ENCODE measurements around the gene VRK3. TPM values are rescaled to one million over a fixed set of nuclear protein-coding genes. Genes with fewer than 3 reads are reported as not detected.
A peak's percentile ranks its signal among the peaks of the same experiment; 100 is the strongest.
"Not testable (repeated sequence)": the region's sequence is repeated elsewhere in the genome, so short reads cannot be mapped to it uniquely, and the experiment has no call there.

Gene VRK3, protein sequence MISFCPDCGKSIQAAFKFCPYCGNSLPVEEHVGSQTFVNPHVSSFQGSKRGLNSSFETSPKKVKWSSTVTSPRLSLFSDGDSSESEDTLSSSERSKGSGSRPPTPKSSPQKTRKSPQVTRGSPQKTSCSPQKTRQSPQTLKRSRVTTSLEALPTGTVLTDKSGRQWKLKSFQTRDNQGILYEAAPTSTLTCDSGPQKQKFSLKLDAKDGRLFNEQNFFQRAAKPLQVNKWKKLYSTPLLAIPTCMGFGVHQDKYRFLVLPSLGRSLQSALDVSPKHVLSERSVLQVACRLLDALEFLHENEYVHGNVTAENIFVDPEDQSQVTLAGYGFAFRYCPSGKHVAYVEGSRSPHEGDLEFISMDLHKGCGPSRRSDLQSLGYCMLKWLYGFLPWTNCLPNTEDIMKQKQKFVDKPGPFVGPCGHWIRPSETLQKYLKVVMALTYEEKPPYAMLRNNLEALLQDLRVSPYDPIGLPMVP
- 23.7 TPM for total RNA-seq

DNA sequence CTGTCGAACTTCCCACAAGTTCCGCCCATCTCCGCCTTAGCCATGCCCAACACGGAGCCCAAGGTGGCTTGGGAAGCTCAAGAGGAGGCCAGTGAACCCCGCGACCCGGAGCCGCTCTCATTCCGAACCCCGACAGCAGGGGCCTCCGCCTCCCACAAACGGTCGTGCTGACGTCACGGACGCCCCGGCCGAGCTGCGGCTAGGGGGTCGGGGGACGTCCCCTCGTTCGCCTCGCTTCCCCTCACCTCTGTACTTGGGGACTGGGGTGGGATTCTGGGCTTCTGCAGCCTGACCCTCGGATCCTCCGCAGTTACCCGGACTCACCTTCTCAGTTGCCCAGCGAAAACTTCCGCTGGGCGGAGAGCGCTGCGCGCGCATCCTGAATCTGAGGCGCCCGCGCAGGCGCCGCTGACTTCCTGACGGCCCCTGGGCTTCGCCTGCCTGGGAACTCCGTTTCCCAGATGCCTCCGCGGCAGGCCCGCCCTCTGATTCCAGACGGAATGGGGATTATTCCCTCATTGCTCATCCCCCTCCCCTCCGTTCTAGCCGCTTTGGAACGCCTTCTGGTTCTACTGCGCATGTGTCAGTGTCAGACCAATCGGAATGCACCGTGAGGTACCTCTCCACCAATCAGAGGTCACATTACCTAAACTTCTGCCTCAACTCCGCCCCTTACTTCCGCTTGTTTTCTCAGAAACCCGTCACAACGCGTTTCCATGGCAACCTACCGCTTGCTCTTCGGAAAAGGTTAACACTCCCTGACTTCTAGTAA is at the start of gene VRK3:
Gene VRK3 (minus strand): TSS at position 351 of the 772 bp plus-strand sequence. CDS start 9,210 bp downstream, outside the sequence.
- peaks cover 34% of the 10 kb centered on the region for H3K4me1 ChIP-seq (ENCODE audit: insufficient read depth, low read length)
- peak within 1 kb of the TSS; percentile 95 for H3K4me3 ChIP-seq (ENCODE audit: low read length)
- no peaks in the 10 kb centered on the region for H3K9me3 ChIP-seq (ENCODE audit: low read depth, low read length)
- no peaks in the 10 kb centered on the region for H3K27me3 ChIP-seq (ENCODE audit: insufficient read depth, low read length)

DNA sequence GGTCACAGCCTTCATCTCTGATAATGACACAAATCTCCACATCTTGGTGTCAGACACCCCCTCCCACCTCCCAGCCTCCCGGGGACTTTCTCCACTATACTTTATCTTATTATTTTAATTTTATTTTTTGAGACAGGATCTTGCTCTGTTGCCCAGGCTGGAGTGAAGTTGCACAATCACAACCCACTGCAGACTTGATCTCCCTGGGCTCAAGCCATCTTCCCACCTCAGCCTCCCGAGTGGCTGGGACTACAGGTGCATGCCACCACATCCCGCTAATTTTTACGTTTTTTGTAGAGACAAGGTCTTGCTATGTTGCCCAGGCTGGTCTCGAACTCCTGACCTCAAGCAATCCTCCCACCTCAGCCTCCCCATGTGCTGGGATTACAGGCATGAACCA is 43.2 kb upstream of the VRK3 start:
- not testable (repeated sequence) for H3K9me3 ChIP-seq (ENCODE audit: low read depth, low read length); H3K4me1 ChIP-seq (ENCODE audit: insufficient read depth, low read length); H3K27me3 ChIP-seq (ENCODE audit: insufficient read depth, low read length); H3K4me3 ChIP-seq (ENCODE audit: low read length)

DNA sequence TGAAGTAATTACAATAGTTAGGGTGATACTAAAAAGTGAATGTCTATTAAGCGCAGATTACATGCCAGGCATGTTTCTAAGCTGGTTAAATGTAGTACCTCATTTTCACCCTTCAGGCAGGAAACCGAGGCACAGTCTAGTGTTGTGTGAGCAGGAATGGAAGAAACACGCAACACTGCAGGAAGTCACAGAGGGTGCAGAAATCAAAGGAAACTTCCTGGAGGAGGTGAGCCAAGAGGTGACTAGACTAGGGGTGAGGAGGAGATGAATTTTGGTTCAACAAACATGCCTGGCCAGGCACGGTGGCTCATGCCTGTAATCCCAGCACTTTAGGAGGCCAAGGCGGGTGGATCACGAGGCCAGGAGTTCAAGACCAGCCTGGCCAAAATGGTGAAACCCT is 42.4 kb upstream of the VRK3 start:
- Histone ChIP-seq H3K4me3 (ENCODE audit: low read length) (no peak overlapping the region), H3K4me1 (ENCODE audit: insufficient read depth, low read length) (no peaks in the 10 kb centered on the region), H3K9me3 (ENCODE audit: low read depth, low read length) (no peaks in the 10 kb centered on the region), H3K27me3 (ENCODE audit: insufficient read depth, low read length) (no peaks in the 10 kb centered on the region)

DNA sequence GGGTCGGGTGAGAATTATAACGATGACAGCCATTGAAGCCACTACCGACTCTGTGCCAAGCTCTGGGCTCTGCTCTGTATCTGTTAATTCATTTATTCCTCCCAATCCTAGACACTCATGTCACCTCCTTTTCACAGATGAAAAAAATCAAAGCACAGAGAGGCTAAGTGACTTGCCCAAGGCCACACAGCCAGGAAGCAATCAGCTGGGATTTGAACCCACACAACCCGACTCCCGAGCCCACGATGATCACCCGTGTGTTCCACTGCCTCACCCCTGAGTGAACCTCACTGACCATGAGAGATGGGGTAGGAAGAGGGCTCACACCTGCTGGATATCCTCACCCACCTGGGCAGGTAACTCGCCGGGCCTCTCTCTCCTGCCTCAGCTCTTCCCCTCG is 40.8 kb upstream of the VRK3 start:
- H3K4me1 ChIP-seq (ENCODE audit: insufficient read depth, low read length): no peaks in the 10 kb centered on the region
- no peak overlapping the region for H3K4me3 ChIP-seq (ENCODE audit: low read length)
- no peaks in the 10 kb centered on the region for H3K9me3 ChIP-seq (ENCODE audit: low read depth, low read length)
- no peaks in the 10 kb centered on the region for H3K27me3 ChIP-seq (ENCODE audit: insufficient read depth, low read length)

DNA sequence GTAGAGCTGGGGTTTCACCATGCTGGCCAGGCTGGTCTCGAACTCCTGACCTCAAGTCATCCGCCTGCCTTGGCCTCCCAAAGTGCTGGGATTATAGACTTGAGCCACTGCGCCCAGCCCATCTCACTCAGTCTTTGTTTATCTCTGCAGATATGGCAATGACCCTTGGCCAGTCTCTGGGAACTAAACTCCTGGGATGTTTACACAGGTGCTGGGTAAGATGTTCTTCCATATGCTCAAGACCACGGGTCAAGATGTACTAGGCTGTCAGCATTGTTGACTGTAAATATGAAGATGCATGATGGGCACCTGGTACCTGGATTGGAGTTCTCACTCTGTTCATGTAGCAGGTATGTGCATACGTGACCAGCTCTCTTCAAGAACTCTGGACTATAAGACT is 36.5 kb upstream of the VRK3 start:
- H3K4me1 ChIP-seq (ENCODE audit: insufficient read depth, low read length): no peaks in the 10 kb centered on the region
- H3K4me3 ChIP-seq (ENCODE audit: low read length): no peak overlapping the region
- peaks cover 22% of the 10 kb centered on the region for H3K9me3 ChIP-seq (ENCODE audit: low read depth, low read length)
- no peaks in the 10 kb centered on the region for H3K27me3 ChIP-seq (ENCODE audit: insufficient read depth, low read length)

DNA sequence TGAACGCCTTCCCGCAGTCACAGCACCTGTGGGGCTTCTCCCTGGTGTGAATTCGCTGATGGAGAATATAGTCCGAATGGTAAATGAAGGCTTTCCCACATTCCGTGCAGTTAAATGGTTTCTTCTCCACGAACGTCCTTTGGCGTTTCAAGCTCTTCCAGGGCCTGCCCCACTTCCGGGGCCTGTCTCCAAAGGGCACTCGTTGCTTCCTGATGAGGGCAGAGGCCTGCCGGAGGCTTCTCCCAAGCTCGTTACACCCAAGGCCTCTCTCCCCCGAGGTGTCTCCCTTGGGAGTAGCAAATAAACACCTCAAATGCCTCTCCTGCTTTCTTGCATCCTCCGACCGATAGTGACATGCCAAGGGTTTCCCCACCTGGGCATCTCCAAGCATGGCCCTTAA is 34.9 kb upstream of the VRK3 start:
- H3K4me3 ChIP-seq (ENCODE audit: low read length): no peak overlapping the region
- no peaks in the 10 kb centered on the region for H3K4me1 ChIP-seq (ENCODE audit: insufficient read depth, low read length)
- no peaks in the 10 kb centered on the region for H3K27me3 ChIP-seq (ENCODE audit: insufficient read depth, low read length)
- peaks cover 22% of the 10 kb centered on the region for H3K9me3 ChIP-seq (ENCODE audit: low read depth, low read length)

DNA sequence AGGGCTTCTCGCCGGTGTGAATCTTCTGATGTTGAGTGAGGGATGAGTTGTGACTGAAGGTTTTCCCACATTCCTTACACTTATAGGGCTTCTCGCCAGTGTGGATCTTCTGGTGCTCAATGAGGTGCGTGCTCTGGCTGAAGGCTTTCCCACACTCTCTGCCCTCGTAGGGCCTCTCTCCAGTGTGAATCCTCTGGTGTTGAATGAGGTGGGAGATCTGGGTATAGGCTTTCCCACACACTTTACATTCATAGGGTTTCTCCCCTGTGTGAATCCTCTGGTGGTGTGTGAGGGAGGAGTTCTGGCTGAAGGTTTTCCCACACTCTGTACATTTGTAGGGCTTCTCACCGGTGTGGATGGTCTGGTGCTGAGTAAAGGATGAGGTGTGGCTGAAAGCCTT is 33.9 kb upstream of the VRK3 start:
- Histone ChIP-seq H3K27me3 (ENCODE audit: insufficient read depth, low read length) (no peaks in the 10 kb centered on the region), H3K4me1 (ENCODE audit: insufficient read depth, low read length) (no peaks in the 10 kb centered on the region), H3K4me3 (ENCODE audit: low read length) (no peak overlapping the region), H3K9me3 (ENCODE audit: low read depth, low read length) (peaks cover 22% of the 10 kb centered on the region)

DNA sequence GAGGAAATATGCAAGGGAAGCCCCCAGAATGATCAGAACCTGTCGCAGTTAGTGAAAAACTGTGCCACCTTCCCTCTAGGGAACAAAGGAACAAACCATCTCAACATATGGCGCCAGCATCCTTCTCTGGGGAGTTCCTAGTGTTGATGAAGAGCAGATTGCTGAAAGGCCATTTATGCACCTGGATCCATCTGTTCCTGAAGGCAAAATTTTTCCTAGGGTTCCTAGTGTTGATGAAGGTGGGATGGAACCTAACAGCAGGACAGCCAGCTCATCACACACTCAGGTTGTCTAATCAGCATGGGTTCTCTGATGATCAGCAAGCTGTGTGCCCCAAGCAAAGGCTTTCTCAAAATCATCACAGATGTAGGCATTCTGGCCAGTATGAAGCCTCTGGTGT is 33.3 kb upstream of the VRK3 start:
- Histone ChIP-seq H3K4me1 (ENCODE audit: insufficient read depth, low read length) (no peaks in the 10 kb centered on the region), H3K27me3 (ENCODE audit: insufficient read depth, low read length) (no peaks in the 10 kb centered on the region), H3K9me3 (ENCODE audit: low read depth, low read length) (peaks cover 22% of the 10 kb centered on the region), H3K4me3 (ENCODE audit: low read length) (no peak overlapping the region)

DNA sequence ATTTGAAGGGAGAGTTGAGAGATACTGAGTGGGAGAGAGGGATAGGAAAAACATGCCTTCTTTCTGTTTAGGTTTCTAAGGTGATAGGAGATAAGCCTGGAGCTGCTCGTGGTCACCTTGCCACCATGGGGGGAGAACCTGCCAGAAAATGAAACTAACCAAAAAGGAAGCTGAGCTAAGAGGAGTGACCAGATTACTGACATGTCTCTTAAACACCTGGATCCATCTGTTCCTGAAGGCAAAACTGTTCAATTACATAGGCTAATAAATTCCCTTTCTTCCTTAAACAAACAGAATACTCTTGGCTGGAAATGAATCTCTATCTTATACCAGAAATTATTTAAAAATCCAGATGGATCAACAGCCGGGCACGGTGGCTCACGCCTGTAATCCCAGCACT is 27.9 kb upstream of the VRK3 start:
- H3K9me3 ChIP-seq (ENCODE audit: low read depth, low read length): peaks cover 3% of the 10 kb centered on the region
- no peaks in the 10 kb centered on the region for H3K4me1 ChIP-seq (ENCODE audit: insufficient read depth, low read length)
- H3K4me3 ChIP-seq (ENCODE audit: low read length): no peak overlapping the region
- no peaks in the 10 kb centered on the region for H3K27me3 ChIP-seq (ENCODE audit: insufficient read depth, low read length)

DNA sequence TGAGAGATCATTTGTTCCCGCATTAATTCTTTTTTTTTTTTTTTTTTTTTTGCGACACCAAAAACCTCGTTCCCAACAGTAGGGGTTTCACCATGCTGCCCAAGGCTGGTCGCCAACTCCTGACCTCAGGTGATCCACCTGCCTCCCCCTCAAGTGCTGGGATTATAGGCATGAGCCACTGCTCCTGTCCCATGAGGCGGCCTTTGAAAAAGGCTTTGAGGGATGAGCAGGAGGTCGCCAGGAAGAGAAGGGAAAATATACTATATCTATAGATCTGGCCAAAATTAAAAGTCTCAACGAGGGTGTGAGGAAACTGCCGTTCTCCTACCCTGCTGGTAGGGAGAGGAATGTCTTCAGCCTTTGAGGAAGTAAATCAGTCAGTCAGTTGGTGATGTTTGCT is 26.8 kb upstream of the VRK3 start:
- no peaks in the 10 kb centered on the region for H3K4me1 ChIP-seq (ENCODE audit: insufficient read depth, low read length)
- no peaks in the 10 kb centered on the region for H3K27me3 ChIP-seq (ENCODE audit: insufficient read depth, low read length)
- H3K9me3 ChIP-seq (ENCODE audit: low read depth, low read length): peaks cover 14% of the 10 kb centered on the region
- no peak overlapping the region for H3K4me3 ChIP-seq (ENCODE audit: low read length)

DNA sequence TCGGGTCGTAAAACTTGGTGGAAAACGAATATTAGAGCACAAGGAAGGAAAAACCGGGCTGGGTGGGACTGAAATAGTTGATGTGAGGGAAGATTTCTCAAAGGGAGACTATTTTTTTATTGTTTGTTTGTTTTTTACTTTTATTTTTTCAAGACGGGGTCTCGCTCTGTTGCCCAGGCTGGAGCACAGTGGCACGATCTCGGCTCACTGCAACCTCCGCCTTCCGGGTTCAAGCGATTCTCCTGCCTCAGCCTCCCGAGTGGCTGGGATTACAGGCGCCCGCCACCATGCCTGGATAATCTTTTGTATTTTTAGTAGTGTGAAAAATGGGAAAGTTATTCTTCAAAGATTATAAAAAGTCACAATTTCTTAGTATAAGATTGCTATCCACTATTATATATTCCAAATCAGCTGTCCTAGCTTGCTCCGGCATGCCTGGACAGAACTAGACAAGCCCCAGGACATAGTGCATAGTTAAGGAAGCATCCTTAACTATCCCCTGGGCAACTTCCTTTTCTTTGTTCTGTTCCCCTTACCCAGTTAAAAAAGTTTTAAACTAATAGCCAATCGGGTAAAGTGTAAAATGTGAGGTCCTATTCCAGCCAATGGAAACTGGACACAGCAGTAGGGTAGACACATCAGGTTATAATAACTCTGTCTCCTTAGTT is 26.2 kb upstream of the VRK3 start:
- H3K27me3 ChIP-seq (ENCODE audit: insufficient read depth, low read length); H3K4me1 ChIP-seq (ENCODE audit: insufficient read depth, low read length); H3K4me3 ChIP-seq (ENCODE audit: low read length): not testable (repeated sequence)
- H3K9me3 ChIP-seq (ENCODE audit: low read depth, low read length): peaks cover 21% of the 10 kb centered on the region

DNA sequence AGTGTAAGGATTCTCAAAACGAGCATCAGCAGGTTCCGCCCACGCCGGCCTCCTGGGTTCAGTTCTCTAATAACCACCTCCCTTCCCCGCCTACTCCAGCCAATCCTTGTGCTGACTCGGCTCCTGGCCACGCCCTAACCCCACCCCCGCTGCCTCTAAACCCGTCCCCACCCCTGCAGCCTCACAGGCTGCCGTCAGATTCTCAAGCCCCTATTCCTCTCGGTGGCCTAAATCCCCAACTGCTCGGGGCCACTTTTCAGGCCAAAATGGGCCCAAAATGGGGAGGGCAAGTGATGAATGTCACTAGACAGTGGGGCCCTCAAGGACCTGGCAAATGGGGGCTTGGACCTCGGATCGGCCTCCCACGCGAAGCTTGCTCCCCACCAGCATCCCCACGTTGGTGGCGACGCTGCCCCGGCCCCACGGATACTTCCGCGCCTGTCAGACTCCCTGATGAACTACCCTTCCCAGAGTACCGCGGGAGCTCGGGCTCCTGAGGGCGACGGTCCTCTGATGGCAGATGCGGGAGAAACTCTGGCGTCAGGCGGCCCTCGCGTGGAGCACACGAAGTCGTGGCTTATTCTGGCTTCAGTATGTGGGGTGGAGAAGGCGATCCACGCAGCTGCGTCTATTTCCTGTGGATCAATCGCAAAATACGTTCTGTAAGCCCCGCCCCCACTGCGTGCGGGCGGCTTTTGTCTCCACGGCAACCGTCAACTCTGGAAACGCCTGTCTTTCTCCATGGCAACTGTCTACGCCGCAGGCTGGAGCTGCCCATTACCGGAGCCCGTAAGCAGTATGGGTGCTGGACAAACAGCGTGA is 25.4 kb upstream of the VRK3 start:
- Histone ChIP-seq H3K4me3 (ENCODE audit: low read length) (no peak overlapping the region), H3K27me3 (ENCODE audit: insufficient read depth, low read length) (no peaks in the 10 kb centered on the region), H3K9me3 (ENCODE audit: low read depth, low read length) (peaks cover 28% of the 10 kb centered on the region), H3K4me1 (ENCODE audit: insufficient read depth, low read length) (no peaks in the 10 kb centered on the region)

DNA sequence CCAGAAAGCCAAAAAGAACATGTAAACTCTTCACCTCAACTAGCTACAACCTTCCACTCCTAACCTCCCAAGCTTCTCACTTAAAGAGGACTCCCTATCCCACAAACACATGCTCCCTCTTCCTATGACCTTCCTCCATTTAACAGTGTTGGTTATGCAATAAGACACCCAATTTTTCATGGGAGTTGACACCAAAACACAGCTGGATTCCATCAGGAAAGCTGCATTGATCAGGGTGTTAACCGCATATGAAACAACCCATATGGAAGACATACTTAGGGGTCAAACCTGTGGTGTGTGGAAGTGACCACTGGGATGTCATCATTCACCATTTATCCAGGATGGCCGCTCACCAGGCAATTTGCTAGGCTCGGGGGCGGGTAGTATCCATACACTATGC is 22.5 kb upstream of the VRK3 start:
- Histone ChIP-seq H3K4me1 (ENCODE audit: insufficient read depth, low read length) (no peaks in the 10 kb centered on the region), H3K27me3 (ENCODE audit: insufficient read depth, low read length) (no peaks in the 10 kb centered on the region), H3K4me3 (ENCODE audit: low read length) (no peak overlapping the region), H3K9me3 (ENCODE audit: low read depth, low read length) (peaks cover 49% of the 10 kb centered on the region)

DNA sequence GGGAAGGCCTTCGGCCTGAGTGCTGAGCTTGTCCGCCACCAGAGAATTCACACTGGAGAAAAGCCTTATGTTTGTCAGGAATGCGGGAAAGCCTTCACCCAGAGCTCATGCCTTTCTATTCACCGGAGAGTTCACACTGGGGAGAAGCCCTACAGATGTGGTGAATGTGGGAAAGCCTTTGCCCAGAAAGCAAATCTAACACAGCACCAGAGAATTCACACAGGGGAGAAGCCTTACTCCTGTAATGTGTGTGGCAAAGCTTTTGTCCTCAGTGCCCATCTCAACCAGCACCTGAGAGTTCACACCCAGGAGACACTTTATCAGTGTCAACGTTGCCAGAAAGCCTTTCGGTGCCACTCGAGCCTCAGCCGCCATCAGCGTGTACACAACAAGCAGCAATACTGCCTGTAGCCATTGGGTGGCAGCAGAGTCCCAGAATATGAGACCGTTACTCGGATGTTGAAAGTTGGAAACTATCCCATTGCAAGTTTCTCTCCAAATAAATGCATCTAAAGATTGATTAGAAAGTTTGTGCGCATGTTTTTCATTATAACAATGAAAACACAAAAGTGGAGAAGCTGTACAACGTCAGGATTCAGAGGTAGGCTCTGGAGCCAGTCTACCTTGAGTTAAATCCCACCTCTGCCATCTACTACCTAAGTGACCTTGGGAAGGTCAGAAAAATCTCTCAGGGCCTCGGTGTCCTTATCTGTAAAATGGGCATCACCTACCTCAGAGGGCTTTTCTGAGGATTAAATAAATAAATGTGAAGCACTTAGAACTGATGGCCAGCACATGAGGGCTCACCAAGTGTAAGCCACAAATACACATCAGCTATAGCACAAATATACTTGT is 21.7 kb upstream of the VRK3 start:
- Histone ChIP-seq H3K4me1 (ENCODE audit: insufficient read depth, low read length) (no peaks in the 10 kb centered on the region), H3K4me3 (ENCODE audit: low read length) (no peak overlapping the region), H3K27me3 (ENCODE audit: insufficient read depth, low read length) (no peaks in the 10 kb centered on the region), H3K9me3 (ENCODE audit: low read depth, low read length) (peaks cover 49% of the 10 kb centered on the region)

All from mononuclear cell (primary cell).